ENCODE results near the gene MARK2. TPM values are rescaled to one million over a fixed set of nuclear protein-coding genes. Genes with fewer than 3 reads are reported as not detected.

Gene MARK2
- total and polyA plus RNA-seq, 8 donors = 8.8 to 128 (median 19.3) TPM

- Histone ChIP-seq H3K9me3 (no peaks in the 10 kb centered on the region), H3K27me3 (no peaks in the 10 kb centered on the region), H3K4me3 (no peak overlapping the region), H3K4me1 (peaks cover 60 to 93% (median 88%) of the 10 kb centered on the region in 4 donors), H3K27ac (peak overlapping the region; percentile 2 to 59 (median 32)), H3K36me3 (peaks cover 0 to 13% (median 7%) of the 10 kb centered on the region in 4 donors)
- intact Hi-C loops (cut with DNase I; ENCODE audit: low total_unique reads) = no loop called here
- peak; percentile 89 to 91 for DNase-seq
- TF ChIP-seq EP300 (IDR thresholded peaks at IDR 0.05) (no peak), POLR2AphosphoS5 (IDR thresholded peaks at IDR 0.05) (peak in 1 of 3 donors; percentile 50)
- 9 to 34% (median 26%) methylated on average over 4 of the region's 4 CpGs for WGBS, 5 donors
Measured at GRCh38 chr11:63866211-63866610, 27.3 kb downstream of the MARK2 start.

GRCh38 chr11:63867511-63867910, 28.6 kb downstream of the MARK2 start:
- Histone ChIP-seq H3K9me3 (no peaks in the 10 kb centered on the region), H3K27me3 (no peaks in the 10 kb centered on the region), H3K4me3 (no peak overlapping the region), H3K27ac (peak overlapping the region in 2 of 5 donors; percentile 35 to 69), H3K4me1 (peaks cover 72 to 100% (median 96%) of the 10 kb centered on the region in 4 donors), H3K36me3 (peaks cover 0 to 4% (median under 1%) of the 10 kb centered on the region in 4 donors)
- TF ChIP-seq POLR2AphosphoS5 (IDR thresholded peaks at IDR 0.05) (no peak), EP300 (IDR thresholded peaks at IDR 0.05) (no peak), POLR2A (IDR thresholded peaks at IDR 0.05) (no peak), CTCF (IDR thresholded peaks at IDR 0.05) (no peak)
- intact Hi-C loops (cut with DNase I; ENCODE audit: low total_unique reads) = no loop called here
- DNase-seq = no peak
- 87 to 98% (median 93%) methylated on average over 4 of the region's 4 CpGs for WGBS, 5 donors

- no peak for DNase-seq
- intact Hi-C loops (cut with DNase I; ENCODE audit: low total_unique reads) = no loop called here
- Histone ChIP-seq H3K4me1 (peaks cover 82 to 100% (median 96%) of the 10 kb centered on the region in 4 donors), H3K27ac (peak overlapping the region in 4 of 5 donors; percentile 33 to 69 (median 54)), H3K36me3 (no peaks in the 10 kb centered on the region), H3K9me3 (no peaks in the 10 kb centered on the region), H3K27me3 (no peaks in the 10 kb centered on the region), H3K4me3 (no peak overlapping the region)
- TF ChIP-seq EP300 (IDR thresholded peaks at IDR 0.05) (no peak), POLR2A (IDR thresholded peaks at IDR 0.05) (no peak), POLR2AphosphoS5 (IDR thresholded peaks at IDR 0.05) (no peak), CTCF (IDR thresholded peaks at IDR 0.05) (no peak)
- 50 to 55% (median 53%) methylated on average over 9 of the region's 9 CpGs for WGBS, 5 donors
Measured at GRCh38 chr11:63868399-63869064, 29.6 kb downstream of the MARK2 start.

- no peaks in the 10 kb centered on the region for H3K36me3 ChIP-seq
- no peaks in the 10 kb centered on the region for H3K9me3 ChIP-seq
- intact Hi-C loops (cut with DNase I; ENCODE audit: low total_unique reads) = no loop called here
- peaks cover 87 to 100% (median 97%) of the 10 kb centered on the region in 4 donors for H3K4me1 ChIP-seq
- H3K4me3 ChIP-seq = no peak overlapping the region
- no peak for TF ChIP-seq EP300 (IDR thresholded peaks at IDR 0.05)
- no peak for TF ChIP-seq POLR2A (IDR thresholded peaks at IDR 0.05)
- no peak for TF ChIP-seq POLR2AphosphoS5 (IDR thresholded peaks at IDR 0.05)
- no peak for TF ChIP-seq CTCF (IDR thresholded peaks at IDR 0.05)
- 30 to 60% (median 44%) methylated on average over 3 to 7 of the region's 7 CpGs for WGBS, 5 donors
- peak overlapping the region; percentile 33 to 69 (median 60) for H3K27ac ChIP-seq
- no peaks in the 10 kb centered on the region for H3K27me3 ChIP-seq
- no peak for DNase-seq
Measured at GRCh38 chr11:63869171-63869591, 30.3 kb downstream of the MARK2 start.

GRCh38 chr11:63869683-63870082, 30.8 kb downstream of the MARK2 start:
- H3K27me3 ChIP-seq = no peaks in the 10 kb centered on the region
- TF ChIP-seq POLR2AphosphoS5 (IDR thresholded peaks at IDR 0.05) (no peak), EP300 (IDR thresholded peaks at IDR 0.05) (no peak), POLR2A (IDR thresholded peaks at IDR 0.05) (no peak), CTCF (IDR thresholded peaks at IDR 0.05) (no peak)
- no peaks in the 10 kb centered on the region for H3K9me3 ChIP-seq
- H3K4me3 ChIP-seq = no peak overlapping the region
- 57 to 68% (median 66%) methylated on average over 8 of the region's 8 CpGs for WGBS, 5 donors
- intact Hi-C loops (cut with DNase I; ENCODE audit: low total_unique reads) = no loop called here
- DNase-seq = no peak
- H3K36me3 ChIP-seq = no peaks in the 10 kb centered on the region
- H3K27ac ChIP-seq = peak overlapping the region; percentile 19 to 69 (median 49)
- H3K4me1 ChIP-seq = peaks cover 92 to 100% (median 98%) of the 10 kb centered on the region in 4 donors
